Right lobe of liver (tissue), 6 donors: Measurements from ENCODE around the gene ACAN. TPM values are rescaled to one million over a fixed set of nuclear protein-coding genes. Genes with fewer than 3 reads are reported as not detected.

Experiments used
- ATAC-seq, 4 donors: fragments of 200-7000 bp; cut with Tn5 transposase; one replicate each; pipeline ENCODE4 v1.9.1; 2020; ENCODE audit warnings: mild to moderate bottlenecking in 4 of 4, moderate library complexity in 4 of 4
- DNase-seq, 3 donors: peaks; one replicate each; pipeline ENCODE4 v3.0.0-alpha.2; 2020
- H3K27ac ChIP-seq, 3 donors: fragments of 200-600 bp; one replicate each; pipeline ENCODE4 v1.8.0; 2022
- H3K27me3 ChIP-seq, 2 donors: fragments of 200-600 bp; one replicate each; pipeline ENCODE4 v1.8.0; 2022
- H3K36me3 ChIP-seq, 4 donors: fragments of 200-600 bp; sonication (generic) in 1 of 4; one replicate each; pipeline versions ENCODE4 v1.5.1 to v1.8.0; 2017 to 2022; ENCODE audit warnings: control low read depth in 1 of 4
- H3K4me1 ChIP-seq, 4 donors: fragments of 200-600 bp; sonication (generic) in 1 of 4; one replicate each; pipeline versions ENCODE4 v1.5.1 to v1.8.0; 2017 to 2022; ENCODE audit warnings: control low read depth in 1 of 4
- H3K4me3 ChIP-seq, 3 donors: fragments of 200-600 bp; one replicate each; pipeline ENCODE4 v1.8.0; 2022
- H3K9me3 ChIP-seq, 4 donors: fragments of 200-600 bp; sonication (generic) in 1 of 4; one replicate each; pipeline versions ENCODE4 v1.5.1 to v1.8.0; 2017 to 2022; ENCODE audit warnings: control low read depth in 1 of 4
- CTCF ChIP-seq, 4 donors: fragments of 200-600 bp in 3 of 4; fragments of 450-650 bp in 1 of 4; IDR thresholded peaks; one replicate each; pipeline versions ENCODE4 v1.5.1 to v1.8.0; 2016 to 2022; ENCODE audit warnings: antibody characterized with exemption in 4 of 4, mild to moderate bottlenecking in 2 of 4
- POLR2A ChIP-seq: fragments of 450-650 bp; IDR thresholded peaks from one replicate; pipeline ENCODE4 v1.6.1; 2017; ENCODE audit warnings: antibody characterized with exemption, mild to moderate bottlenecking
- WGBS: methylation state at CpG from one replicate; pipeline ENCODE4 v1.1.6; 2018; ENCODE audit warnings: low coverage, low lambda C conversion rate; ENCODE audit not compliant: insufficient coverage; ENCODE audit errors: missing lambda C conversion rate; 5-methylcytosine and 5-hydroxymethylcytosine counted together
- intact Hi-C, 2 donors: fragments of 100-400 bp; cut with DNase I; formaldehyde crosslinking; loops; one replicate each; pipeline versions ENCODE4 v1.11.2 to v1.14.1; 2022
- total RNA-seq, 6 experiments: library from RNA; depleted of rRNA in 2 of 6; stranded (reverse); fragments of >200 nt in 2 of 6; fragmentation: NEBNext Ultra II Directional in 3 of 6; extraction: Animal tissue kit (Norgen Biotek cat#: 25700) in 3 of 6; gene quantifications; one replicate each; pipeline versions ENCODE4 v1.1.0 to v1.2.4, GENCODE V29; 2016 to 2023
- donor health status: DM: no; HTN: yes; CAD: no.
- donor health status: DM: no; HTN: no; CAD: no.
- donor health status: DM: no; HTN: no; CAD: no.
- donor health status: DM: no; HTN: yes; CAD: no.
- donor health status: DM: no; HTN: yes; CAD: no.

ACAN gene
- total RNA-seq, 6 experiments from 2014 or later = 0.07 TPM; not detected in 5

GRCh38 chr15:88805031-88805780 is 2.0 kb downstream of the ACAN start:
- TF ChIP-seq POLR2A = no peak
- TF ChIP-seq CTCF (IDR thresholded peaks at IDR 0.05) = peak in 1 of 4 donors; percentile 9
- ATAC-seq = no peak
- intact Hi-C loops = no loop called here
- WGBS = 30% methylated on average over 9 of the region's 9 CpGs
- H3K27me3 ChIP-seq = peaks cover 0 to 5% of the 10 kb centered on the region in 2 donors
- H3K36me3 ChIP-seq = no peaks in the 10 kb centered on the region
- H3K9me3 ChIP-seq = no peaks in the 10 kb centered on the region
- no peak overlapping the region for H3K4me3 ChIP-seq
- no peak for DNase-seq
- H3K4me1 ChIP-seq = no peaks in the 10 kb centered on the region
- H3K27ac ChIP-seq = no peak overlapping the region

GRCh38 chr15:88810446-88810845 is 7.2 kb downstream of the ACAN start:
- Histone ChIP-seq H3K4me3 (no peak overlapping the region), H3K27ac (no peak overlapping the region), H3K4me1 (no peaks in the 10 kb centered on the region), H3K9me3 (no peaks in the 10 kb centered on the region), H3K27me3 (no peaks in the 10 kb centered on the region), H3K36me3 (no peaks in the 10 kb centered on the region)
- ATAC-seq (no peak), DNase-seq (no peak)
- TF ChIP-seq POLR2A = no peak
- TF ChIP-seq CTCF (IDR thresholded peaks at IDR 0.05) = no peak
- intact Hi-C loops = no loop called here
- 38% methylated on average over 4 of the region's 6 CpGs for WGBS

GRCh38 chr15:88812133-88812532 is 8.9 kb downstream of the ACAN start:
- DNase-seq (no peak), ATAC-seq (no peak)
- intact Hi-C loops = no loop called here
- no peaks in the 10 kb centered on the region for H3K36me3 ChIP-seq
- TF ChIP-seq POLR2A (no peak), CTCF (IDR thresholded peaks at IDR 0.05) (no peak)
- no peaks in the 10 kb centered on the region for H3K4me1 ChIP-seq
- H3K9me3 ChIP-seq = no peaks in the 10 kb centered on the region
- no peak overlapping the region for H3K27ac ChIP-seq
- no peak overlapping the region for H3K4me3 ChIP-seq
- no CpG with 5 or more reads among the region's 4 CpGs for WGBS
- no peaks in the 10 kb centered on the region for H3K27me3 ChIP-seq

GRCh38 chr15:88813960-88814359 is 10.7 kb downstream of the ACAN start:
- Histone ChIP-seq H3K36me3 (no peaks in the 10 kb centered on the region), H3K4me3 (no peak overlapping the region), H3K27ac (no peak overlapping the region), H3K27me3 (no peaks in the 10 kb centered on the region), H3K4me1 (no peaks in the 10 kb centered on the region), H3K9me3 (no peaks in the 10 kb centered on the region)
- TF ChIP-seq CTCF (IDR thresholded peaks at IDR 0.05) = no peak
- no peak for TF ChIP-seq POLR2A
- intact Hi-C loops = no loop called here
- DNase-seq (no peak), ATAC-seq (no peak)
- WGBS = 42% methylated on average over 1 of the region's 4 CpGs
